Bronchial epithelial cell (primary cell): ENCODE data around the gene NBEAL1. TPM values are rescaled to one million over a fixed set of nuclear protein-coding genes. Genes with fewer than 3 reads are reported as not detected.
"Not testable (repeated sequence)": the region's sequence is repeated elsewhere in the genome, so short reads cannot be mapped to it uniquely, and the experiment has no call there.

Experiments used
- DNase-seq: peaks from one replicate; pipeline ENCODE4 v3.0.0-alpha.2; 2010; ENCODE audit warnings: low read depth
- FAIRE-seq: peaks from 2 replicates; lab custom pipeline; 2011; peaks lifted over from hg19 to GRCh38; lab: Jason Lieb, UNC
- H3K27me3 ChIP-seq: 2 replicates; pipeline ENCODE4 v1.5.1; 2011; ENCODE audit warnings: low read length; ENCODE audit not compliant: control insufficient read depth, insufficient read depth
- H3K36me3 ChIP-seq: 2 replicates; pipeline ENCODE4 v1.5.1; 2011; ENCODE audit warnings: low read length; ENCODE audit not compliant: control insufficient read depth, insufficient read depth
- H3K4me3 ChIP-seq: 2 replicates; pipeline ENCODE4 v1.5.1; 2011; ENCODE audit warnings: mild to moderate bottlenecking, low read depth, low read length, control low read depth
- total RNA-seq: library from RNA; depleted of rRNA; stranded (reverse); fragments of >200 nt; gene quantifications from 2 replicates; pipeline ENCODE4 v1.2.1, GENCODE V29; 2014
- TF ChIP-seq, protein P1 (sequence below): IDR thresholded peaks from 2 replicates; pipeline ENCODE4 v1.5.1; 2011; ENCODE audit warnings: mild to moderate bottlenecking, moderate library complexity, low read length, control low read depth, inconsistent platforms; ENCODE audit not compliant: insufficient read depth, severe bottlenecking

Gene NBEAL1
- total RNA-seq, 1 donor from 2014 or later = 42.6 TPM

DNA sequence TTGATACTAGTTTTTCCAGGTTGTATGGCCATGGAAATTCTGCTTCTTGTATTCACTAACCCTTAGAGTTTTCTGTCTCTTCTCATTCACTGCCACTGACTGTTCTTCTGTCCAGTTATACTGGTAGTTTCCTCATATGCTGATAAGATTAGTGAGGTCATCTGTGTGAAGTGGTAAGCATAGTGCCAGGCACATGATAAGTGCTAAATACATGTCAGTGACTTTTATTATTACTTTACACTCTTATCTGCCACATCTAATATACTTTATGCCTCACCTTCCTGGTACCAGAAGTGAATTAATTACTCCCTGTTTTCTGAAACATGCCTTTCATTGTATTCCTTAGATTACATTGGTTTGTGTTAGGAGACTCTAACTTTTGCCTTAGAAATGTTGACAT is 91.3 kb downstream of the NBEAL1 start:
- FAIRE-seq (no peak), DNase-seq (peak; percentile 8)
- H3K4me3 ChIP-seq = no peak overlapping the region
- TF ChIP-seq, protein P1, sequence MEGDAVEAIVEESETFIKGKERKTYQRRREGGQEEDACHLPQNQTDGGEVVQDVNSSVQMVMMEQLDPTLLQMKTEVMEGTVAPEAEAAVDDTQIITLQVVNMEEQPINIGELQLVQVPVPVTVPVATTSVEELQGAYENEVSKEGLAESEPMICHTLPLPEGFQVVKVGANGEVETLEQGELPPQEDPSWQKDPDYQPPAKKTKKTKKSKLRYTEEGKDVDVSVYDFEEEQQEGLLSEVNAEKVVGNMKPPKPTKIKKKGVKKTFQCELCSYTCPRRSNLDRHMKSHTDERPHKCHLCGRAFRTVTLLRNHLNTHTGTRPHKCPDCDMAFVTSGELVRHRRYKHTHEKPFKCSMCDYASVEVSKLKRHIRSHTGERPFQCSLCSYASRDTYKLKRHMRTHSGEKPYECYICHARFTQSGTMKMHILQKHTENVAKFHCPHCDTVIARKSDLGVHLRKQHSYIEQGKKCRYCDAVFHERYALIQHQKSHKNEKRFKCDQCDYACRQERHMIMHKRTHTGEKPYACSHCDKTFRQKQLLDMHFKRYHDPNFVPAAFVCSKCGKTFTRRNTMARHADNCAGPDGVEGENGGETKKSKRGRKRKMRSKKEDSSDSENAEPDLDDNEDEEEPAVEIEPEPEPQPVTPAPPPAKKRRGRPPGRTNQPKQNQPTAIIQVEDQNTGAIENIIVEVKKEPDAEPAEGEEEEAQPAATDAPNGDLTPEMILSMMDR = no peak
- no peaks in the 10 kb centered on the region for H3K27me3 ChIP-seq
- peaks cover 7% of the 10 kb centered on the region for H3K36me3 ChIP-seq

DNA sequence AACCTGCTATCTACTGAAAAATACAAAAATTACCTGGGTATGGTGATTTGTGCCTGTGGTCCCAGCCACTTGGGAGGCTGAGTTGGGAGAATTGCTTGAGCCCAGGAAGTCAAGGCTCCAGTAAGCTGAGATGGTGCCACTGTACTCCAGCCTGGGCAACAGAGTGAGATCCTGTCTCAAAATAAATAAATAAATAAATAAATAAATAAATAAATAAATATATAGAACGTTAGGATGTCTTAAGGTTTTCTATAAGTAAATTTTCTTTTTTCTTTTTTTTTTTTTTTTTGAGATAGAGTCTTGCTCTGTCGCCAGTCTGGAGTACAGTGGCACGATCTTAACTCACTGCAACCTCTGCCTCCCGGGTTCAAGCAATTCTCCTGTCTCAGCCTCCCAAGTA is 95.8 kb downstream of the NBEAL1 start:
- FAIRE-seq, DNase-seq, H3K4me3 ChIP-seq, H3K27me3 ChIP-seq, H3K36me3 ChIP-seq: not testable (repeated sequence)

DNA sequence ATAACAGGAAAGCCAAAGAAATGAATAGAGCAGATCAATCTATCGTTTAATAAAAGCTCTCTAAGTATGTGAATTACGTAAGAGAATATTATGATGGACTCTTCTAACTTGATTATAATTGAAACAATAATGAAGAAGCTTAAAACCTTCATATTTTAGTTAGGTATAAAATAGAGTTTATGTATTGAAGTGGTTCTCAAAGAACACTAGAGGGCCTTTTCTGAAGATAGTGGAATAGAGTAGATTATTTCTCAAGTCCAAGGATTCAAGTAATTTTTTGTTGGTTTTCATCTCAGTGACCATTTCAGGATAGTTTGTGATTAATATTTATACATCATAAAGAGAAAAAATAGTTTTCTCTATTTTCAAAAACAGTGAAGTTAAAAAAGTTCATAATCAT is 97.7 kb downstream of the NBEAL1 start:
- Histone ChIP-seq H3K27me3 (no peaks in the 10 kb centered on the region), H3K36me3 (peaks cover 10% of the 10 kb centered on the region), H3K4me3 (no peak overlapping the region)
- TF ChIP-seq, protein P1 = no peak
- FAIRE-seq (no peak), DNase-seq (no peak)

DNA sequence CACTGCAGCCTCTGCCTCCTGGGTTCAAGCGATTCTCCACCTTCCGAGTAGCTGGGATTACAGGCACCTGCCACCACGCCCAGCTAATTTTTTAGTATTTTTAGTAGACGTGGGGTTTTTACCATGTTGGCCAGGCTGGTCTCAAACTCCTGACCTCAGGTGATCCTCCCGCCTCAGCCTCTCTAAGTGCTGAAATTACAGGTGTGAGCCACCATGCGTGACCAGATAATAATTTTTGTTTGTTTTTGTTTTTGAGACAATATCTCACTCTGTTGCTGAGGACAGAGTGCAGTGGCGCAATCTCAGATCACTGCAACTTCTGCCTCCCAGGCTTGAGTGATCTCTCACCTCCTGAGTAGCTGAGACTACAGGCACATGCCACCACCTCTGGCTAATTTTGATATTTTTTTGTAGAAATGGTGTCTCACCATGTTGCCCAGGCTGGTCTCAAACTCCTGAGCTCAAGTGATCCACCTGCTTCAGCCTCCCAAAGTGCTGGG is 100.6 kb downstream of the NBEAL1 start:
- not testable (repeated sequence) for DNase-seq, H3K36me3 ChIP-seq, H3K27me3 ChIP-seq, H3K4me3 ChIP-seq, FAIRE-seq

DNA sequence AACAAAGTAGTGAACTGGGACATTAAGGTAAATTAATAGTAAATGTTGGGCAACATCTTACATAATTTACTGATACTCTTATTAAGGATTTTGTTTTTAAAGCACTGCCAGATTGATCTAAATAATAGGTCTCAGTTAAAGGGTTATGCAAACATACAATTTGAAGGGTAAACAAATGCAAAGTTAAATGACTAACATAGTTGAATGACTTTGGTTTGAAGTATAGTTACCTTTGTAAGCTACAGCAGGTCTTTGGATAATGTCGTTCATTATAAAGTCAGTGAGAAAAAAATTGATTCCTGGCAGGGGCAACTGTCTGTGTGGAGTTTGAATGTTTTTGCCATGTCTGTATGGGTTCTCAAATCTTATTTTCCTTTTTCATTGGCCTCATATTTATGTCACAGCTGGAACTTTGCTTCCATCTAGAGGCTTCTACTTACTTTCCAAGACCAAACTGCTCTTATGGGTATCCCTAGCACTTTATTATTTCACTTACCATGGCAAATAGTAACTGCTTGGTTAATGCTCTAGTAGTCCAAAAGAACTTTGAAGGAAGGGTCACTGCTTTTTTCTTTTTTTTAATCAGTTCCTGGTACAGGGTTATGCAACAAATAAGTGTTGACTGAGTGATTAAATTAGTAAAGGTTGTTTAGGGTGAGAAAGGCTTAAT is 107.8 kb downstream of the NBEAL1 start:
- H3K36me3 ChIP-seq = no peaks in the 10 kb centered on the region
- no peak for FAIRE-seq

DNA sequence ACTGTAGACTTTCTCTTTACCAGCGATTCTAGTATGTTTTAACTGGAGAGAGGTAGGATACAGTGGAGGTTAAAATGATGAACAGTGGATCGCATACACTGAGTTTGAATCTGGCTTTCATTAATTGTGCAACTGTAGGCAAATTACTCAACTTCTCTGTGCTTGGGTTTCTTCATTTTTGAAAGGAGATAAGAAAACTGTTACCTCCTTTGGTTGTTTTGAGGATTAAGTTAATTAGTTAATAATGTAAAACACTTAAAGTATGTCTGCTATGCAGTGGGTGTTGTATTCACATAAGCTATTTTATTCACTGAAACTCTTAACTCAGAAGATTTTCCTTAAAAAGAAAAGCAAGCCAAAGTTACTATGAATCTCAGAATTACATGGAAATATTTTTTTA is 112.3 kb downstream of the NBEAL1 start:
- DNase-seq (no peak), FAIRE-seq (no peak)
- no peaks in the 10 kb centered on the region for H3K27me3 ChIP-seq
- TF ChIP-seq, protein P1 = no peak
- no peak overlapping the region for H3K4me3 ChIP-seq
- peaks cover 3% of the 10 kb centered on the region for H3K36me3 ChIP-seq

More for the DNA sequence above, 107.8 kb downstream of the NBEAL1 start:
- Histone ChIP-seq H3K4me3 (no peak overlapping the region), H3K27me3 (no peaks in the 10 kb centered on the region)
- no peak for DNase-seq
- TF ChIP-seq, protein P1 = peak; percentile 6

DNA sequence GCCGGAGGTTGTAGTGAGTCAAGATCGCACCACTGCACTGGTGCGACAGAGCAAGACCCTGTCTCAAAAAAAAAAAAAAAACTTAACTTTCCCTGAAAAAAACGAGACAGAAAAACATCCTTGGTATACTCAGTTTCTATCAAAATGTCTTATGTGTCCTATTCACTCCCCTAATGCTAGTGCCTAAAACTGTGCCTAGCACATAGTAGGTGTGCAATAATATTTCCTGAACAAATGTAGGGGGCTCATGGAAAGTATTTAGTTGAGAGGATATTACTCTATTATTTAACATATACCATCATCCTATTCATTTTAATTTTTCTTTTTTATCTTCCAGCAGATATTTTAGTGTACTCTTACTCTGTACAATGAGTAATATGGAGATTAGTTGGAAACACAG is 120.4 kb downstream of the NBEAL1 start:
- Histone ChIP-seq H3K4me3 (no peak overlapping the region), H3K36me3 (peaks cover 3% of the 10 kb centered on the region), H3K27me3 (no peaks in the 10 kb centered on the region)
- DNase-seq (no peak), FAIRE-seq (no peak)
- TF ChIP-seq, protein P1 = no peak
